AG09309 (cell line): ENCODE measurements around the gene PER3.

ENCODE experiments used
- DNase-seq: peaks from one replicate; pipeline ENCODE4 v3.0.0-alpha.2; 2010; ENCODE audit warnings: low read depth
- H3K4me3 ChIP-seq: 2 replicates; pipeline ENCODE4 v1.5.1; 2011; ENCODE audit warnings: mild to moderate bottlenecking, low read depth, low read length, moderate library complexity; ENCODE audit not compliant: control insufficient read depth
- CTCF ChIP-seq: IDR thresholded peaks from 2 replicates; pipeline ENCODE4 v1.5.1; 2011; ENCODE audit warnings: mild to moderate bottlenecking, low read depth, low read length, inconsistent platforms; ENCODE audit not compliant: insufficient read depth, control insufficient read depth; ENCODE audit errors: missing control alignments

Gene PER3

GRCh38 chr1:7869136-7869920, 85.2 kb downstream of the PER3 start:
- no peak for DNase-seq
- no peak for TF ChIP-seq CTCF

GRCh38 chr1:7871136-7871535, 87.0 kb downstream of the PER3 start:
- no peak for TF ChIP-seq CTCF
- H3K4me3 ChIP-seq = no peak overlapping the region
- DNase-seq = no peak

More at GRCh38 chr1:7869136-7869920, 85.2 kb downstream of the PER3 start:
- no peak overlapping the region for H3K4me3 ChIP-seq

GRCh38 chr1:7873801-7874795, 90.0 kb downstream of the PER3 start:
- DNase-seq = no peak
- H3K4me3 ChIP-seq = no peak overlapping the region
- no peak for TF ChIP-seq CTCF

- TF ChIP-seq CTCF = no peak
- no peak for DNase-seq
These were observed 93.9 kb downstream of the PER3 start for GRCh38 chr1:7878027-7878426.

GRCh38 chr1:7879228-7879627, 95.1 kb downstream of the PER3 start:
- no peak for DNase-seq
- no peak overlapping the region for H3K4me3 ChIP-seq
- TF ChIP-seq CTCF = no peak

More at GRCh38 chr1:7878027-7878426, 93.9 kb downstream of the PER3 start:
- no peak overlapping the region for H3K4me3 ChIP-seq

GRCh38 chr1:7884757-7885156, 100.7 kb downstream of the PER3 start:
- no peak overlapping the region for H3K4me3 ChIP-seq
- no peak for DNase-seq
- TF ChIP-seq CTCF = no peak
